Measurements from ENCODE around the gene GPR3.

Gene GPR3

DNA sequence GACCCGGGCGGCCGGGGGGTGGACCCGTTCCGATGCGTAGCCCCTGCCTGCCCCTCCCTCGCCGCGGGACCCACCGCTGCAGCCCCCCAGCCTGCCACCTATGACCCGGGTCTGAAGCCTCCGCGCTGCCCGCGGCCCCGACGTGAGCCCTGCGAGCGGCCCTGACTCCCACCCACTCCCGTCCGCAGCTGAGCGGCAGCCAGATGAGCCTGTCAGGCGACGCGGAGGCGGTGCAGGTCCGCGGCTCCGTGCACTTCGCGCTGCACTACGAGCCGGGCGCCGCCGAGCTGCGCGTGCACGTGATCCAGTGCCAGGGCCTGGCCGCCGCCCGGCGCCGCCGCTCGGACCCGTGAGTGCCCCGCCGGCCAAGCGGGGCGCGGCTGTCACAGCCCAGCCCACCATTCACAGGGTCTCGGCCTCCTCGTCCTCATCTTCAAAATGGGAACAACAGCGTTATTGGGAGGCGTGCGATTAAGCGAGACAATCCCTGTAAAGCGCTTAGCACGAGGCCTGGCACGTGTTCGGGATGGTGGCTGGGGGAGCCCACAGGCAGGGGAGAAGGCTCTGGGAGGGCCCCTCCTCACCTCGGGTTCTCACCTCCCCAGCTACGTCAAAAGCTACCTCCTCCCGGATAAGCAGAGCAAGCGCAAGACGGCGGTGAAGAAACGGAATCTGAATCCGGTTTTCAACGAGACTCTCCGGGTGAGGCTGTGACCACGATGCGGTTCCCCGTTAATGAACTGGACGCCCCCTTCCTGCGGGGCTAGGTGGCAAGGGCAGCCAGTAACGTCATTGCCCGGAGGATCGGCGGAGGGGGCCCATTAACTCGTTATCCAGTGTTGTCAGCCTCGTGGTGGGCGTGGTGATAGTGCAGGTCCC lies 42.4 kb upstream of the GPR3 start:
- Histone ChIP-seq H3K9me3 (no peaks in the 10 kb centered on the region), H3K9ac (no peak overlapping the region), H3K27ac (no peak overlapping the region), H3K4me1 (peaks cover 14% of the 10 kb centered on the region), H3K36me3 (peaks cover 74% of the 10 kb centered on the region), H3K4me2 (no peak overlapping the region), H4K20me1 (peaks cover 4% of the 10 kb centered on the region; the same call in 1 of the 2 replicates), H3K4me3 (no peak overlapping the region), H3K27me3 (no peaks in the 10 kb centered on the region)
- no peak for TF ChIP-seq Cebpa-rat (IDR thresholded peaks at IDR 0.05)

GRCh38 chr1:27350663-27351540 lies 41.5 kb upstream of the GPR3 start:
- H3K4me1 ChIP-seq = peaks cover 14% of the 10 kb centered on the region
- H3K4me3 ChIP-seq = no peak overlapping the region
- no peak overlapping the region for H3K27ac ChIP-seq
- no peak overlapping the region for H3K9ac ChIP-seq
- H3K9me3 ChIP-seq = no peaks in the 10 kb centered on the region
- H4K20me1 ChIP-seq = no peaks in the 10 kb centered on the region
- H3K36me3 ChIP-seq = peaks cover 73% of the 10 kb centered on the region
- no peaks in the 10 kb centered on the region for H3K27me3 ChIP-seq
- H3K4me2 ChIP-seq = no peak overlapping the region
- no peak for TF ChIP-seq Cebpa-rat (IDR thresholded peaks at IDR 0.05)

DNA sequence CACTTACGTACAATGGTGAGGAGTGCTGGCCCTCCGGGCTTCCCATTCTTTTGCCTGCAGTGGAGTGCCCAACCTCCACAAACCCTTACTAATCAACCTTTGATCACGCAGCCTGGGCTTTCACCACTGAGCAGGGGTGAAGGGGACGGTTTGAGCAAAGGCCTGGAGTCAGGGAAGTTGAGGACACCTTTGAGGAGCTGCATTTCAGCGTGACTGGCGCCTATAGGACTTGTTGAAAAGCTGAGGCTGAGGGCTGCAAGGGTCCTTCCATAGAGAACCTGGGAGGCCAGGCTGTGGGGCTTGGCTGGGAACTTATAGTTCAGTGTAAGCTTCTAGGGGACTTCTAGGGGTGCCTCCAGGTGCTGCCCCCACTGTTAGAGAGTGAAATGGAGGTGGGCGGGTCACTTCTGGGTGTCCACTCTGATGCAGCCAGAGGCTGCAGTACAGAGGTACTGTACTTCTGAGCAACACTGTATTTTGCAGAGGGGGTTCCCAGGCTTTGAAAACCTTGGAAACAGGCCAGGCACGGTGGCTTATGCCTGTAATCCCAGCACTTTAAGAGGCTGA lies 40.8 kb upstream of the GPR3 start:
- TF ChIP-seq Cebpa-rat (IDR thresholded peaks at IDR 0.05) = no peak
- Histone ChIP-seq H3K27ac (no peak overlapping the region), H4K20me1 (no peaks in the 10 kb centered on the region), H3K27me3 (no peaks in the 10 kb centered on the region), H3K9ac (no peak overlapping the region), H3K36me3 (peaks cover 67% of the 10 kb centered on the region), H3K4me2 (no peak overlapping the region), H3K9me3 (no peaks in the 10 kb centered on the region), H3K4me1 (peaks cover 21% of the 10 kb centered on the region), H3K4me3 (no peak overlapping the region)

DNA sequence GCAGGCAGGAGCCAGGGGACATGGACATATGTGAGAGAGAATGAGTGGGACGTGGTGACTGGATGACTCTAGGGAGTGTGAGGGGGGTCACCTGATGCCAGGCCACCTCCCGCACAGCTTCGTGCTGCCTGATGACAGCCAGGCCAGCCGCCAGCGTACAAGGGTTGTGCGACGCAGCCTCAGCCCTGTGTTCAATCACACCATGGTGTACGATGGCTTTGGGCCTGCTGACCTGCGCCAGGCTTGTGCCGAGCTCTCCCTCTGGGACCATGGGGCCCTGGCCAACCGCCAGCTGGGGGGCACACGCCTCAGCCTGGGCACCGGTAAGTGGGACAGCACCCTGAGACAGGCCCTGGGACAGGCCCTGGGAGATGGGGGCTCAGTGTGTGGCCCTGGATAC lies 39.3 kb upstream of the GPR3 start:
- no peak overlapping the region for H3K4me3 ChIP-seq
- H3K27me3 ChIP-seq = no peaks in the 10 kb centered on the region
- peaks cover 36% of the 10 kb centered on the region for H3K4me1 ChIP-seq
- H3K4me2 ChIP-seq = no peak overlapping the region
- H4K20me1 ChIP-seq = no peaks in the 10 kb centered on the region
- H3K9ac ChIP-seq = 0 out of 2 replicates have a peak overlapping the region, but pooled peaks have one; percentile 15
- H3K27ac ChIP-seq = no peak overlapping the region
- H3K9me3 ChIP-seq = no peaks in the 10 kb centered on the region
- peaks cover 52% of the 10 kb centered on the region for H3K36me3 ChIP-seq
- TF ChIP-seq Cebpa-rat (IDR thresholded peaks at IDR 0.05) = no peak

DNA sequence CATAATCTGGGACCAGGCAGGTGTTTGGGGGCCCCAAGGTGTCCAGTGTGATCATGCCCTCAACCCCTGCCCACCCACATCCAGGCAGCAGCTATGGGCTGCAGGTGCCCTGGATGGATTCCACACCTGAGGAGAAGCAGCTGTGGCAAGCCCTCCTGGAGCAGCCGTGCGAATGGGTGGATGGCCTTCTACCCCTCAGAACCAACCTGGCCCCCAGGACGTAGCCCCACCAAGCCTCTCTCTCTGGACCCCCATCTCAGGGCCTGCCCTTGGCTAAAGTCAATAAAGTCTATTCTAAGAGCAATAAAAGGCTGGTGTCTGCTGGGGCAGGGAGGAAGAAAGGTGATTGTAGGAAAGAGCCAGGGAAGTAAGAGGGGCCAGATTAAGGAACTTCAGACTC lies 38.8 kb upstream of the GPR3 start:
- no peaks in the 10 kb centered on the region for H3K27me3 ChIP-seq
- no peaks in the 10 kb centered on the region for H3K9me3 ChIP-seq
- H3K27ac ChIP-seq = no peak overlapping the region
- H3K4me1 ChIP-seq = peaks cover 36% of the 10 kb centered on the region
- H4K20me1 ChIP-seq = no peaks in the 10 kb centered on the region
- H3K4me3 ChIP-seq = no peak overlapping the region
- H3K4me2 ChIP-seq = no peak overlapping the region
- peak overlapping the region; percentile 15; the same call in 1 of the 2 replicates for H3K9ac ChIP-seq
- peaks cover 50% of the 10 kb centered on the region for H3K36me3 ChIP-seq
- no peak for TF ChIP-seq Cebpa-rat (IDR thresholded peaks at IDR 0.05)

GRCh38 chr1:27355683-27356082 lies 36.7 kb upstream of the GPR3 start:
- no peak overlapping the region for H3K4me3 ChIP-seq
- H3K27me3 ChIP-seq = peaks cover 10% of the 10 kb centered on the region; the same call in 1 of the 2 replicates
- no peak for TF ChIP-seq Cebpa-rat (IDR thresholded peaks at IDR 0.05)
- peaks cover 30% of the 10 kb centered on the region for H3K36me3 ChIP-seq
- no peak overlapping the region for H3K4me2 ChIP-seq
- no peaks in the 10 kb centered on the region for H4K20me1 ChIP-seq
- no peak overlapping the region for H3K9ac ChIP-seq
- H3K4me1 ChIP-seq = peaks cover 41% of the 10 kb centered on the region
- H3K27ac ChIP-seq = no peak overlapping the region
- H3K9me3 ChIP-seq = no peaks in the 10 kb centered on the region

DNA sequence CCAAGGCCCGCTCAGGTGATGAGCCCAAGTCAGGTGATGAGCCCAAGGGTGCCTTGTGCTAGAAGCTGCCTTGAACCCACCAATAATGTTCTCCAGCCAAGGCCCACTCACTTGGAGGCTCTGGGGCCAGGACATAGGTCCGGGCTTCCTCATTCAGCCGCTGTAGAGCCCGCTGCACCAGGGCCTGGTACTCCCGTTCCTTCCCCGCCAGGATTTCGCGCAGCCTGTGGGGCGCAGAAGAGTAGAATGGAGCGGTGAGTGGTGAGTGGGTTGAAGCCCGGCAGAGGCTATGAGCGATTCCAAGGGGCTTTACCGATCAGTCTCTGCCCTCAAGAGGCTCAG lies 36.2 kb upstream of the GPR3 start:
- peaks cover 46% of the 10 kb centered on the region for H3K4me1 ChIP-seq
- TF ChIP-seq Cebpa-rat (IDR thresholded peaks at IDR 0.05) = no peak
- no peak overlapping the region for H3K27ac ChIP-seq
- peak overlapping the region; percentile 94 for H3K4me2 ChIP-seq
- no peaks in the 10 kb centered on the region for H4K20me1 ChIP-seq
- peaks cover 10% of the 10 kb centered on the region; the same call in 1 of the 2 replicates for H3K27me3 ChIP-seq
- no peaks in the 10 kb centered on the region for H3K9me3 ChIP-seq
- H3K4me3 ChIP-seq = 0 out of 2 replicates have a peak overlapping the region, but pooled peaks have one; percentile 57
- no peak overlapping the region for H3K9ac ChIP-seq
- H3K36me3 ChIP-seq = peaks cover 25% of the 10 kb centered on the region

- H3K4me1 ChIP-seq = peaks cover 49% of the 10 kb centered on the region
- H3K4me2 ChIP-seq = peak overlapping the region; percentile 94
- no peaks in the 10 kb centered on the region for H3K9me3 ChIP-seq
- H3K27me3 ChIP-seq = peaks cover 10% of the 10 kb centered on the region; the same call in 1 of the 2 replicates
- peak overlapping the region; percentile 50; the same call in 1 of the 2 replicates for H3K9ac ChIP-seq
- no peak for TF ChIP-seq Cebpa-rat (IDR thresholded peaks at IDR 0.05)
- H3K36me3 ChIP-seq = peaks cover 20% of the 10 kb centered on the region
- no peaks in the 10 kb centered on the region for H4K20me1 ChIP-seq
- H3K27ac ChIP-seq = peak overlapping the region; percentile 42; the same call in 1 of the 2 replicates
- H3K4me3 ChIP-seq = peak overlapping the region; percentile 57
These were observed 35.7 kb upstream of the GPR3 start for GRCh38 chr1:27356619-27357280.

All from BLaER1 (cell line).